ENCODE results near the gene TMEM8B.
A peak's percentile ranks its signal among the peaks of the same experiment; 100 is the strongest.
"Not testable (repeated sequence)": the region's sequence is repeated elsewhere in the genome, so short reads cannot be mapped to it uniquely, and the experiment has no call there.

The TMEM8B gene

GRCh38 chr9:35906923-35907699, 78.1 kb downstream of the TMEM8B start:
- no peak for DNase-seq (ENCODE audit: low read depth)

- peak; percentile 97 for DNase-seq (ENCODE audit: low read depth)
Measured at GRCh38 chr9:35907711-35908503, 78.9 kb downstream of the TMEM8B start.

GRCh38 chr9:35908504-35909125, 79.6 kb downstream of the TMEM8B start:
- DNase-seq (ENCODE audit: low read depth) = no peak

GRCh38 chr9:35909274-35909673, 80.2 kb downstream of the TMEM8B start, which contains the start of gene SPAAR:
TSS of gene SPAAR (plus strand) at chr9:35909490. CDS start at chr9:35910464, 974 bp downstream.
- DNase-seq (ENCODE audit: low read depth) = no peak

GRCh38 chr9:35909687-35910612, 80.9 kb downstream of the TMEM8B start:
- DNase-seq (ENCODE audit: low read depth) = no peak

- no peak for DNase-seq (ENCODE audit: low read depth)
Measured at GRCh38 chr9:35910613-35911359, 81.8 kb downstream of the TMEM8B start.

GRCh38 chr9:35911690-35912089, 82.7 kb downstream of the TMEM8B start:
- no peak for DNase-seq (ENCODE audit: low read depth)

- no peak for DNase-seq (ENCODE audit: low read depth)
Measured at GRCh38 chr9:35912791-35913400, 83.9 kb downstream of the TMEM8B start.

- not testable (repeated sequence) for DNase-seq (ENCODE audit: low read depth)
Measured at GRCh38 chr9:35913429-35913828, 84.4 kb downstream of the TMEM8B start.

- no peak for DNase-seq (ENCODE audit: low read depth)
Measured at GRCh38 chr9:35914301-35914807, 85.3 kb downstream of the TMEM8B start.

Measured in HS-27A (cell line).